ENCODE data around the gene MTCL3.

DNA sequence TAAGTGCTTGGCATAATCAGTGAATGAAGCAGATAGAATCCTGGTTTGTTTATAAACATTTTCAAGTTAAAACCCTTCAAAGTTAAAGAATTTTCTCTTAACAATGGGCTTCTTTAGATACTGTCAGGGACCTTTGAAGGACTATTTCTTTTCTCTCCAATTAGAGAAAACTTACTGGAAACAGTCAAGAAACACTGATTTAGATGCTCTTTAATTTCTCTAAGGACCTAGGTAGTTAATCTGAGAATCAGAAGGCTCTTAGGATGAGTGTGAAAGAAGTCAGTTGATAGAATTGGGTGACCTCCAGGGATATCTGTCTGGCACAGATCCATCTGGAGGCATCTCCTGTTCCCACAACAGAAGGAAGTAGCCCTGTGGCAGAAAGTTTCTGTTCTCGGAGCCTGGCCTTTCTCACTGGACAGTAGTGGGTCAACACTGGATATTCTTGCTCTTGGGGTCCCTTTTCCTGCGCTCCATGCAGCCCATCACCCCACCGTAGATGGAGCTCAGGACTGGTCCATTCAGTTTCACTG lies 82.5 kb downstream of the MTCL3 start:
- TF ChIP-seq EP300 (IDR thresholded peaks at IDR 0.05; ENCODE audit: borderline replicate concordance): no peak
- TF ChIP-seq RAD21 (IDR thresholded peaks at IDR 0.05; ENCODE audit: low read depth): no peak
- TF ChIP-seq EGR1 (IDR thresholded peaks at IDR 0.05): no peak
- no peak for TF ChIP-seq TAF1 (IDR thresholded peaks at IDR 0.05; ENCODE audit: low read depth)

All from Ishikawa (cell line).